IPS-NIHi7 (cell line): ENCODE measurements around the gene RHD.
"Not testable (repeated sequence)": the region's sequence is repeated elsewhere in the genome, so short reads cannot be mapped to it uniquely, and the experiment has no call there.

Experiments
- DNase-seq: peaks from one replicate; pipeline ENCODE4 v3.0.0; 2012; ENCODE audit warnings: mixed read lengths; ENCODE audit errors: extremely low spot score

RHD gene

DNA sequence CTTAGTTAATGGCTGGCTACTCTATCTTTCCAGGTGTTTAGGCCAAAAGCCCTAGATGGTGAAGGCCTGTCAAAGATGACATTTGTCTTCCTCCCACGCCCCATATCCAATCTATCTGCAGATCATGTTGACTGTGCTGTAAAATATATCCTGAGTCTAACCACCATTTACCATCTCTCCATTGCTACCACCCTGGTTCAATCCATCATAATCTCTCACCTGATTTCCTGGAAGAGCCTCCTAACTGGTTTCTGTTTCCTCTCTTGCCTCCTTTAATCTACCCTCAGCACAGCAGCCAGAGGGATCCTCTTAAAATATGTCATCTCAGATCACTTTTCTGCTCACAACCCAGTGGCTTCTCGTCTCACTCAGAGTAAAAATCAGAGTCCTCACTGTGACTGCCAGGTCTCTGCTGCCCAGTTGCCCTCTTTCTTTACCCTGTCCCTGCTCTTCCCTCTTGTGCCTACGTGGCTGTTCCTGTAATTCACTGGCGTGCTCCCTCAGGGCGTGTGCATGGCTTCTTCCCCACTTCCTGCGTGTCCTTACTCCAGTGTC lies 83.6 kb downstream of the RHD start:
- no peak for DNase-seq

DNA sequence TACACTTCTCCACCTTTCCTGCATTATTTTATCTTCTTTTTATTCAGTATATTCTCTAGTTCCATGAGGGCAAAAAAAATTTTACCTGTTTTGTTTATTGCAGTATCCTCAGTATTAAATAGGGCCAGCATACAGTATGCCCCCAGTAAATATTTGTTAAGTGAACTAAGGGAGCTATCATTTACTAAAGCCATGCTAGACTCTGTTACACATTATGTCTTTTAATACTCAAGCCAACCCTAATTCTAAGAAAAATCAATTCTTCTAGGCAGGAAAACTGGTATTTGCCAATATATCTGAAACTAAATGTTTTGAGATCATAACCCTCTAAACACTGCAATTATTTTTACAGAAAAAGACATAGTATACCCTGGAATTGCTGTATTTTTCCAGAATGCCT lies 84.1 kb downstream of the RHD start:
- no peak for DNase-seq

DNA sequence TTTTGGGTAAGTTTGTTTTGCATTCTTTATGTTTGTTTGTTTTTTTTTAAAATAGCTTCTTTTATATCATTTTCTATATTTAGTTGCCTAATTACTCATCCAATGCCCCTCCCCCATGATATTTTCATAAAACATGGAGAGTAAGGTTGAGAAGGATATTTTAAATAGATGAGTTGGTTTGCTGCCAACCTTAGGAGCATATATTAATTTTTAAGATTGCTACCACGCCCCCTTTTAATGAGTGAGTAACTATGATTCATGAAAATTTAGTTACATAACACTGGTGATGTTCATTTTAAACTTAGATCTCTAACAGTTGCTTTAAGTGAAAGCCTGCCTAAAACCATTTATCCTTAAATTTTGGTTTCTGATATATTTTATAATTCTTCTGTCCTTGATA lies 84.5 kb downstream of the RHD start:
- DNase-seq, result no peak

DNA sequence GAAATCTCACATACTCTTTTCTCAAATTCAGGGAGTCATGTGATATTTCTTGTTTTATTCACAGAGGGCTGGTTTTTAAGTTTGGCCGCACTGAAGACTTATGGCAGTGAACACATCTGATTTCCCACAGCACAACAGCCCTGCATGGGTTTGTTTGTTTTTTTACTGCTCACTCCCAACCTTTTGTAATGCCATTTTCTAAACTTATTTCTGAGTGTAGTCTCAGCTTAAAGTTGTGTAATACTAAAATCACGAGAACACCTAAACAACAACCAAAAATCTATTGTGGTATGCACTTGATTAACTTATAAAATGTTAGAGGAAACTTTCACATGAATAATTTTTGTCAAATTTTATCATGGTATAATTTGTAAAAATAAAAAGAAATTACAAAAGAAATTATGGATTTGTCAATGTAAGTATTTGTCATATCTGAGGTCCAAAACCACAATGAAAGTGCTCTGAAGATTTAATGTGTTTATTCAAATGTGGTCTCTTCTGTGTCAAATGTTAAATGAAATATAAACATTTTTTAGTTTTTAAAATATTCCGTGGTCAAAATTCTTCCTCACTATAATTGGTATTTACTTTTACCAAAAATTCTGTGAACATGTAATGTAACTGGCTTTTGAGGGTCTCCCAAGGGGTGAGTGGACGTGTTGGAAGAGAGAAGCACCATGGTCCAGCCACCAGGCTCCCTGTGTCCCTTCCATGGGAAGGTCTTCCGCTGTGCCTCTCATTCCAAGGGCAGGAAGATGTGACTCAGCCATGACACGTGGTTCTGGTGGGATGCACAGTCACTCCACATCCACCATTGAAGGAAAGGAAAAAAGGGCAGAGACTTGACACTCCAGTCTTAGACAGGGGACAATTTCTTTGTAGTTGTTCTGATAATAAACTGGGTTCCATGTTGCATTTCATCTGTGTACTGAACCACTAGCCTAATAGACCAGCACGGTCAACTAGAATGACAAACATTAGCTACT lies 88.6 kb downstream of the RHD start:
- no peak for DNase-seq

DNA sequence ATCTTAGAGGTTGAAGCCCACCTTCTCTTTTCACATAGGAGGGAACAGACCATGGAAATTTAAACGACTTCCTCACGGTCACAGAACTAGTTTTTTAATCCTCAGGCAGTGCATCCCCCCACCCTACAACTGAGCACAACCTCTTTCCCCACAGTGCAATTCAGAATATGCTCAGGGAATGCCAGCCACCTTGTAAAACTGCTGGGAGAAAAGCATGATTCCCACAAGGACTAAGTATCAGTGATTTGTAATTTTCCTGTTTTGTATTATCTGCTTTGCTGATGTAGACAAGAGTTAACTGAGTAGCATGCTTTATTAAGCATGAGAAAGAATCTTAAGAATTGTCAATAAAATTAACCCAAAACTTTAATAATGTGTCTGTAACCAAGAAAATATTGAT lies 89.6 kb downstream of the RHD start:
- DNase-seq, result no peak

DNA sequence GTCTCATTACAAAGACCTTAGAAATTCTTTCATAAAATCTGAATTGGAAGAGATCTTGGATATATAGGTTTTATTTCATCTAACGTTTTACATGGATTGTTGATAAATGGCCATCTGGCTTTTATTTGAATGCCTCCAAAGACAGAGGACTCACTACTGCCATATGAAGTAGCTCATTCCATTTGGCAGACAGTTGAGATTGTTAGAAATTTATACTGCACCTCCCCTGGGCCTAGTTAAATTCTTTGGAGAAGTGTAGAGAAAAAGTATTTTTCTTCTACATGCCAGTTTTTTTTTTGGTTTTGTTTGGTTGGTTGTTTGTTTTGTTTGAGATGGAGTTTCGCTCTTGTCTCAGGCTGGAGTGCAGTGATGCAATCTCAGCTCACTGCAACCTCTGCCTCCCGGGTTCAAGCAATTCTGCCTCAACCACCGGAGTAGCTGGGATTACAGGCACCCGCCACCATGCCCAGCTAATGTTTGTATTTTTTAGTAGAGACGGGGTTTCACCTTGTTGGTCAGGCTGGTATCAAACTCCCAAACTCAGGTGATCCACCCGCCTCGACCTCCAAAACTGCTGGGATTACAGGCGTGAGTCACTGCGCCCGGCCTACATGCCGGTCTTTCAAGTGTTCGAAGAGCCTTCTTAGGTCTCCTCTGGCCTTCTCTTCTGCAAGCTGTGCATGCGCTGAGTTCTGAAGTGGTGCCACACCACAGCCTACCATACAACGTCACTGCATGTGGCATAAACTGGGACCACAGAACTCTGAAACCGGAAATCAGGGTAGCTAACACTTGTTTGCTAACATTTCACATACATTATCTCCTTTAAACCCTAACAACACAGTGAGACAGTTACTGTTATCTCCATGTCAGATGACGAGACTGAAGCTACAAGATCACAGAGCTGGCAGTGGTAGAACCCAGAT lies 90.6 kb downstream of the RHD start:
- not testable (repeated sequence) for DNase-seq

DNA sequence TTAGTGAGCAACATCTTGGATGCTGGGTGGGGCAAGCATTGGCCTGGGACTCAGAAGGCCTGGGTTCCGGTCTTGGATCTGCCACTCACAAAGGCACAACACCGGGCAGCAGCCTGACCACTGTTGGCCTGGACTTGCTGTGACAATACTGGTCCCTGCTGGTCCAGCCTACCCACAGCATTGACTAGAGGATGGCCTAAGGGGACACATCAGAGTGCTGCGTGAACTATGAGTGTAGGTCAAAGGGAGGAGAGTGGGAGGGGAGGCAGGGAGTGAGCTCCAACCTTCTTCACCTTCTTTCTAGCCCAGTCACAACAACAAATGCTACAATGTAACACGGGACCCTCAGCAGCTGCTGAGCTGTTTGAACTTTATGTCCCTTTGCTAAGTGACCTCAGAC lies 96.9 kb downstream of the RHD start:
- DNase-seq, result peak; percentile 11

DNA sequence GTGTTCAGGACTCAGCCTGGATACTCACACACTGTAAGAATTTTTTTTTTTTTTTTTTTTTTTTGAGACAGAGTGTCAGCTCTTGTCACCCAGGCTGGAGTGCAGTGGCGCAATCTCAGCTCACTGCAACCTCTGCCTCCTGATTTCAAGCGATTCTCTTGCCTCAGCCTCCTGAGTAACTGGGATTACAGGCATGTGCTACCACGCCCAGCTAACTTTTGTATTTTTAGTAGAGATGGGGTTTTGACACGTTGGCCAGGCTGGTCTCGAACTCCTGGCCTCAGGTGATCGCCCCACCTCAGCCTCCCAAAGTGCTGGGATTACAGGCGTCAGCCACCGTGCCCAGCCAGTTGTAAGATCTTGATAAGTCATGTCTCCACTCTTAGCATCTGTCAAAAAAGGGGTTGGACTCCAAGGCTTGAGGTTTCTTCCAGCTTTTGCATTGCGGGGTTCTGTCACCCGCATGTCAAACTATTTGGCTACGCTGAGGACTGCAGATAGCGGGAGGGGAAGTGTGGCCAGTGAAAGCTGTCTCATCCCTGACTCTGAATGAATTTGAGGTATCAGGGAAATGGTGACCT lies 97.5 kb downstream of the RHD start:
- not testable (repeated sequence) for DNase-seq

DNA sequence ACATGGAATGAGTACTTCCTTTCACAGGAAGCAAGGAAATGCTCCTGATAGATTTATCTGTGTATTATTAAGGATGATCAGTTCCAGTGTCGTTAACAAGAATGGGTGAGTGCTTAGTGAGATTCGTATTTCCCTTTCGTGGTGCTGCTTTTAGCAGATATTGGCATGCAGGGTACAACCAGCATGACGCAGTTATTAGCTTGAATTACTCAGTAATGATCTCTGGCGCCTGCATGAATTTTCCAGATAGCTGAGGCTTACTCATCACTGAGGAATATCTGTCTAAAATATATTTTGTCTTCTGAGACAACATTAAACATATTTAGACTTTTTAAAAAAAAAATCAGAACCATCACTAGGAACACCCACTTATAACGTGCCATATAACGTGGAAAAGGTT lies 99.4 kb downstream of the RHD start:
- not testable (repeated sequence) for DNase-seq

DNA sequence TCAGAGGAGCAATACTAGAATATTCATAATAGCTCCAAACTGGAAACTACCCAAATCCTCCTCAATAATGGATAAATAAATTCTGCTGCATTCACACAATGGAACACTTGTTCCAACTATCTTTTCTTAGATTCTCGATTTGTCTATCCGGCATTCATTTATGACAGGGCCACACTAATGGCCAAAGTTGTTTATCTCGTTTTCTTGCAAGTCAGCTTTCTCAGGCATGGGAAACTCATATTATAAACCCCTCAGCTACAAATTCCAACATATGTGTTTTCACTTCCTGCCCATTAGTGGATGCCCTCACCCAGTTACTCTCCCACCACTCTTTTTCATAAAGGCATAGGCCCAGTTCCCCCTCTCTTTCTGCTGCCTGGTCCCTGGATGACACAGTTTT lies 106.1 kb downstream of the RHD start:
- not testable (repeated sequence) for DNase-seq
